PC-3 (cell line): ENCODE data around the gene MSH4.
"Not testable (repeated sequence)": the region's sequence is repeated elsewhere in the genome, so short reads cannot be mapped to it uniquely, and the experiment has no call there.

ENCODE experiments used
- CTCF ChIP-seq: fragments of 300-600 bp; sonication (generic); conservative IDR thresholded peaks from 2 replicates; pipeline ENCODE4 v1.5.1; 2017; ENCODE audit warnings: antibody characterized with exemption, low read depth, mild to moderate bottlenecking, low read length
- EZH2 ChIP-seq: fragments of 300-600 bp; sonication (generic); IDR thresholded peaks from one replicate; pipeline ENCODE4 v1.6.1; 2017; ENCODE audit warnings: antibody characterized with exemption, mild to moderate bottlenecking, low read length; ENCODE audit not compliant: unreplicated experiment

DNA sequence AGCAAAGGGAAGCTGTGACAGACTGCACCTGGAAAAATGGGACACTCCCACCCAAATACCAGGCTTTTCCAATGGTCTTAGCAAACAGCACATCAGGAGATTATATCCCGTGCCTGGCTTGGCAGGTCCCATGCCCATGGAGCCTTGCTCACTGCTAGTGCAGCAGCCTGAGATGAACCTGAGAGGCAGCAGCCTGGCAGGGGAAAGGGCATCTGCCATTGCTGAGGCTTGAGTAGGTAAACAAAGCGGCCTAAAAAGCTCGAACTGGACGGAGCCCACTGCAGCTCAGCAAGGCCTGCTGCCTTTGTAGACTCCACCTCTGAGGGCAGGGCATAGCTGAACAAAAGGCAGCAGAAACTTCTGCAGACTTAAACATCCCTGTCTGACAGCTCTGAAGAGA is 18.9 kb upstream of the MSH4 start:
- not testable (repeated sequence) for TF ChIP-seq CTCF, EZH2
